CD4-positive, alpha-beta T cell treated with Interleukin-17A for 4 hours (primary cell): ENCODE results near the gene ALX4.

ENCODE experiments used
- DNase-seq: peaks from one replicate; pipeline ENCODE4 v3.0.0-alpha.2; 2020; ENCODE audit warnings: mixed read lengths

ALX4 gene

DNA sequence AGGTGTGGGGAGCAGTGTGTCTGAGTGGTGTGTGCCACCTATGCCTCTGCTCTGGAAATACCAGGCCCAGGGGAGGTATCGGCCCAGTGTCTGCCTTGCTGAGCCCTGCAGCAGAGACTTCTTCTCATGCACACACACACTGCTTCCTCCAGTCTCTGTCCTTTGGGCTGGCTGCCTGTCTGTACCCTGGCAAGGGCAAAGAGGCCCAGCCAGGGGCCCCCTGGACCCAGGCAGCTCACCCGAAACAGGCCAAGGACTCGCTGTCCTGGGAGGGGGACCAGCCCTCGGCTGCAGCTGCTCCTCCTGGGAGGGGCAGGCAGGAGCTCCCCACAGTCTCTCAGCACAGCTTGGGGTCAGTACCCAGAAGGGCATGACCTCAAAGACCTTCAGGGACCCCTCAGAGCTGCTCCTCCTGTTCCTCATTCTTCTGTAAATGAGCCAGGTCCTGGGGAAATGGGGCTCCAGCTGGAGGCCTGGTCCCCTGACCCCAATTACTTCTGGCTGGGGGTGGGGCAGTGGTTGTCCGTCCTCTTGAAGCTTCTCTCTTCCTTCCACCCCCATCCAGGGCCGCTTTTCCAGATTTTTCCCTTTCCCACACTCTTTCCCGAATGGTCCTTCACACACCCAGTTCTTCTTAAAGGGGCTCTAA is 24.5 kb upstream of the ALX4 start:
- DNase-seq = no peak

- DNase-seq = no peak
These were observed 23.6 kb upstream of the ALX4 start for GRCh38 chr11:44333271-44334218.

- DNase-seq = no peak
These were observed 22.7 kb upstream of the ALX4 start for GRCh38 chr11:44332665-44333064.

GRCh38 chr11:44329472-44330230 is 19.7 kb upstream of the ALX4 start:
- DNase-seq = no peak

DNA sequence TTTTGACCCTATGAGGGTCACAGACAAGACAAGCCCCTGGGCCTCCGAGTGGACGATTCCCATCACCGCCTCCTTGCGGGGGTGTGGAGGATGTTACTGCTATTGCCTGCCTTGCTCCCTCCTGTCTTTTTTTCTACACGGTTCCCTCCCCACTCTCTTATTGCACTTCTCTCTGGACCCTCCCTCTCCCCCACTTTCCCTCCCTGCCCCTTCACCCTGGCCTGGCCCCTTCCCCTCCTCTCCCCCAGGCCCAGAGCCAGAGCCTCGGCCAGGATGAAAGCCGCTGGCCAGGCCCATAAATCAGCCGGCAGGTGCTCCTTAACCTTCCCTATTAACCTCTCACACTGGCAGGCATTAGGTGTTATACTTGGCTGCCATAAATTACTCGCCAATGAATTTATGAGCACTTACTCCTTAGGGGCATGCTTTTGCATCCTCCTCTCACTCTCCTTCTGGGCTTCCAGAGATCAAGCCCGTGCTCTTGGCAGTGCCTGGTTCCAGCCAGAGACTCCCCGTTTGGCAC is 18.3 kb upstream of the ALX4 start:
- no peak for DNase-seq

DNA sequence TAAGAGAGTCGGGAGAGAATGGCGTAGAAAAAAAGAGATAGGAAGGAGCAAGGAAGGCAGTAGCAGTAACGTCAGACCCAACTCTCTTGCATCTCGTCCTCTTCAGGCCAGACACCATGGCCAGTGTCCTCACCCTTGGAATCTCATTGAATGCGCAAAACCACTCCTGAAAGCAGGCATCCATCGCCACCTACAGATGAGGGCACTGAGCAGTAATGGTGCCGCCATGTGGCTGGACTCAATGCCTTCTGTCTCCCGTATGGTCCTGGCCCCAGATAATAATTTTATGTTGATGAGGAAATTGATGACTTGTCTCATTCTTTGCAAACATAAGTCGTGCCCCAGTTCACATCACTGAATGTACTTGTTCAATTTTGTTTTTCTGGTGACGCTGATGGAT is 17.8 kb upstream of the ALX4 start:
- DNase-seq = no peak

GRCh38 chr11:44326615-44327475 is 16.9 kb upstream of the ALX4 start:
- no peak for DNase-seq

- no peak for DNase-seq
These were observed 15.8 kb upstream of the ALX4 start for GRCh38 chr11:44325698-44326097.

DNA sequence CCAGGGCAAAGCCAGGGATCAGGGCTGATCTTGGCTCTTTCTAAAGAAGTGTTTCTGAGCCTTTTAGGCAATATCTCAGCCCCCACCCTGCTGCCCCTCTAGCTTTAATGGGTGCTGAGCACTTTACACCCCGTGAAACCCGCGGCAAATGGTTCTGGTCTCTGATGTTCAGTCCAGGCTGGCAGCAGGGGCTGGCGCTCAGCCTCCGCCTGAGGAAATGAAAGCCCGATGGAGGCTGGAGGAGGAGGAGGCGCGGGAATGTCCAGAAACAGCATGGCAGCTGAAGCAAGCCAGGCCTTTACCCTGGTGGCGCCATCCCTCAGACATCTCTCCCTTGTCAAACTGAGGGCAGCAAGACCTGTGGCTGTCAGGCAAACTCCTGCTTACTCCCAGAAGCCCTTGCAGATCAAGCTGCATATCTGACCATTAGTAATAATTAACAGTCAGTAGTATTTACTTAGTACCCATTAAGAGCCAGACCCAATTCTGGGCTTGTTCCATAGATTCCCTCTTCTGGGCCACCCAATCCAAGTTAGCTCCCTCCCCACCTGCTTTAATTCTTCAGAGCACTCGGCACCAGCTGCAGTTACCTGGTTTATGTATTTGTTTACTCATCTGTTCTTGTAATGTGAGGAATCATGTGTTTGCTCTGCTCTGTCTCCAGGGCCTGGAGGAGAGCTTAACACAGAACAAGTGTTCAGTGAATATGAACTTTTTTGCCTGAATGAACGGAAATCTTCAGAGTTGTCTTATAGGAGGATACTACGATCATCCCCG is 15.0 kb upstream of the ALX4 start:
- DNase-seq = no peak

DNA sequence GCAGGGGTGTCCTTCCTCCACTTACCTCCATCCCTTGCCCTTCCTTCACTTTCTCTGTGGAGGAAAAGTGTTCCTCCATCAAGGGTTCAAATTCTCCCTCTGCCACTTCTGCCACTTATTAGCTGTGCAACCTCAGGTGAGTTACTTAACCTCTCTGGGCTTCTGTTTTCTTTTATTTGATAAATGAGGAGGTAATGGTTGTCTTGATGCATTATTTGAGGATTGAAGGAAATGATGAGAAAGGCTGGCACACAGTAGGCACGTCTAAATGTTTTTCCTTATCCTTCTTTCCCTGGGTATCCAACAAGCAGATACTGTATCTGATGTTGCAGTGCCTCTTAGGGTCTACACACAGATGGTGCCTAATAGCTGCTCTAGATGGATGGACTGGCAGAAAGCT is 14.3 kb upstream of the ALX4 start:
- DNase-seq = no peak

- no peak for DNase-seq
These were observed 12.3 kb upstream of the ALX4 start for GRCh38 chr11:44322243-44322642.

DNA sequence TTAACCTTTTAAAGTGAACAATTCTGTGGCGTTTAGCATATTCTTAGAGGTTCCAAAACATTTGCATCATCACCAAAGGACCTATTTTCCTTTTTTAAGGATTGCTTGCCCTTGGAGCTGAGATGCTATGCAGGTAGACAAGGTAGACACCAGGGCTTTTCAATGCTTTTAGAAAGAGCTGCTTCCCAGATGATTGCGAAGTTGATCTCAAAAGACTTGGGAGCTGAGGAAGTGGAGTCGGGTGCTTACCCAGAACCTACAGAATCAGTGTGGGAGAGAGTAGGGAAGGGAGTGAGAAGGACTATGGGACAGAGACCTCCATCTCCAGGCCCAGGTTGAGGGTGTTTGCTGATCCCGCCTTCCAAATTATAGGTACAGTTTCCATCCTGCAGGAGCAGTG is 11.1 kb upstream of the ALX4 start:
- DNase-seq = no peak

GRCh38 chr11:44320289-44320973 is 10.5 kb upstream of the ALX4 start:
- DNase-seq = no peak

DNA sequence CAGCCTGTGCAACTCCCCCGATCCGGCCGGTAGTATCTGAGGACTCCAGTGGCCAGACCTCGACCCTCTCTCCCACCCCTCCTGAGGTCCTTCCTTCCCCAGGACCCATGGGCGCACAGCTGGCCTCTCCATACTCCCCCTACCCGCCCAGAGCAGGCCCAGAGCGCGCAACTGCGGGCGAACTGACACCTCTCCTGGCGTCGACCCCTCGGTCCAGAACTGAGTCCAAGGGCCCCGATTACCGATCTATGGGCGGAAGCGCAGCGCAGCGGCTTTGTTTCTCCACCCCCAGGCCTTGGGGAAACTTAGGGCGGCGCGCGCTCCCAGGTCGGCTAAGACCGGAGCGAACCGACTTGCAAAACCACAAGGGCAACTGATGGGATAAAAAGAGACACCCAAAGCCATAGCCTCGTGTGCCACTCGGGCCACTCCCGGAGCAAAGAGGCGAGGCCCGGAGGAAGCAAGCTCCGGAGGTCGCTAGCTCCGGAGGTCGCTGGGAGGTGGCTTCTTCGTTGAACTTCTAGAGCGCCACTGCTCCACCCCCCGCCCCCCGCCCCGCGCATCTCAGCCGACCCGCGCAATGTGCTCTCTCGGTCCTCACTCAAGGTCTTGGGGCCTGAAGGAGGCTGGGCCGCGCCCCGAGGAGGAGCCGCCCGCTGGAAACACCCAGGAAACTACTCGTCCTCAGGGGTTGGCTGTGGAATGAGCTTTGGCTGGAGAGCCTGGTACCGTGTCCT is 9.8 kb upstream of the ALX4 start:
- DNase-seq = no peak

- DNase-seq = no peak
These were observed 9.2 kb upstream of the ALX4 start for GRCh38 chr11:44319170-44319551.

DNA sequence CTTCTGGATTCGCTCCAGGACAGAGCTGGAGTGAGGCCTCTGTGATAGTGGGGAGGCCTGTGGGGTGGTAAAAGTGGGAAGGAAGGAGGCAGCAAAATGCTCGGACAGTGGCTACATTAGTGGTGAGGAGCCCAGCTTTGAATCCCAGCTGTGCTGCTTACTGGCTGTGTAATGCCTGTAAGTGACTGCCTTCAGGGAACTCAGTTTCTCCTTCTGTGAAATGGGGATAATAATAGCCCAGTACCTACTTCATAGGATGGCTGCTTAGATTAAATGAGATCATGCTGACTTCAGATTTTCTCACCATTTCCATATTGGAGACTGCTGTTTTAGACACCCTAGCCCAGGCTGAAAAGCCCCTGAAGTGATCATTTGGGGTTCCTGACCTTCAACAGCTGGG is 8.4 kb upstream of the ALX4 start:
- no peak for DNase-seq

DNA sequence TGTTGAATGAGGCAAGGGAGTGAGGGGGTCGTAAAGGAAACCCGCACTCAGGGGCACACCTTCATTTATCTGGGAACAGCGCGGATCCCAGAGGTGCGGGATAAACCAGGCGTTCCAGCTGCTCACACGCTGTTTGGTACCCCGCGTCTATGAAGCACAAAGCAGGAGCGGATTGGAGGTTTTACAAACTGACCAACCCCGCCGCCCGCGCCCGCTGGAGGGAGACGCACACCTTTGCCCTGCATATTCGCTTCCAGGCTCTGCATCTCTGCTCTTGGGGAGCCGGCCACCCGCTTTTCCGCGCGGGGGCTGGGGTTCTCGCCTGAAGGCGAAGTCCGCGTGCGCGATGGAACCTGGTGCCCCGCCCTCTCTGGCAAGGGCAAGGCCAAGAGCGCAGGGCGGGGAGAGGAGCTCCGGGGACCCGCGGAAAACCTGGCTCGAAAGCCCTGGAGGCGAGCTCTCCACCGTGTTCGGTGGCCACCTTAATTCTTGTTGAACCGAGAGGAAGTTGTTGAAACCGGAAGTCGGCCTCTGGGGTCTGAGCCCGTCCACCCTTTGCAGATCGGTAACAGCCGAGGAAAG is 6.8 kb upstream of the ALX4 start:
- DNase-seq = no peak

DNA sequence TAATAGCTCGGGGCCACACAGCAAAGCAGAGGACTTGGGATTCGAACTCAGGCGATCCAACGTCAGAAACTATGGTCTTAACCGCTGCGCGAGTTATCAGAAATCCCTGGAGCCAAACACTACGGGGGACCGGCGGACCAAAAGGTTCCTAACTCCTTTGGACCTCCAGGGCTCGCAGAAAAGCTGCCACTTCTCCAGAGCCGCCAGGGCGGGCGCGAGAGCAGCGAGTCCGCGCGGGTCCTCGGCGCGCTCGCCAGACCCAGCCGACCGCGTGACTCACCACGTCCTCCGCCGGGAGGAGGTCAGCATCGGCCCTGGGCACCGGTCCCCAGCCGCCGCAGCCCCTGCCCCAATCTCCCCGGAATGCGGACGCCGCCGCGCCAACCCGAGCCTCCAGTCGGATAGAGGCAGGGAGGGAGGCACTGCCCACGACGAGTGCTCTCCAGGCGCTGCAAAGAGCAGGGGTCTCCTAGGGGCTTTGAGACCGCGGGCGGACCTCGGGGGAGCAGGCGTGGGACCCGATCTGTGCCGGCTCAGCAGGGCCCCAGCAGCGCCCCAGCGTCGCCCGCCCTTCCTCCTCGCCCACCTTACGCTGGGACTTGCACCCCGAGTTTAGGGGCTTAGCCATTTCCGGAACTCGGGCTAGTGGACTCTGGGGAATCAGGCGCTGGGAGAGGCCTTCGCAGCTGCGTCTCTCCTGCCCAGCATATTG is 6.2 kb upstream of the ALX4 start:
- DNase-seq = no peak

DNA sequence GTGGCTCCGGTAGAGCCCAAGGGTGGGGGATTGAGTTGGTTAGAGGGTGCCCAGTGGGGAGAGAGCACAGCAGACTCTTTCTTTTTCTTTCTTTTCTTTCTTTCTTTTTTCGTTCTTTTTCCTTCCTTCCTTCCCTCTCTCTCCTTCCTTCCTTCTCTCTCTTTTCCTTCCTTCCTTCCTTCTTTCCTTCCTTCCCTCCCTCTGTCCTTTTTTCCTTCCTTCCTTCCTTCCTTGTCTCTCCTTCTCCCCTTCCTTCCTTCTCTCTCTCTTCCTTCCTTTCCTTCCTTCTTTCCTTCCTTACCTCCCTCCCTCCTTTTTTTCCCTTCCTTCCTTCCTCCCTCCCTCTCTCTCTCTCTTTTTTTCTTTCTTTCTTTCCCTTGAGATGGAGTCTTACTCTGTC is 4.8 kb upstream of the ALX4 start:
- no peak for DNase-seq
